NCI-H187 (cell line): ENCODE measurements around the gene NKTR.

ENCODE experiments used
- DNase-seq, 2 experiments: peaks; one replicate each; lab custom pipeline; 2025; lab: John Stamatoyannopoulos, UW

NKTR gene

DNA sequence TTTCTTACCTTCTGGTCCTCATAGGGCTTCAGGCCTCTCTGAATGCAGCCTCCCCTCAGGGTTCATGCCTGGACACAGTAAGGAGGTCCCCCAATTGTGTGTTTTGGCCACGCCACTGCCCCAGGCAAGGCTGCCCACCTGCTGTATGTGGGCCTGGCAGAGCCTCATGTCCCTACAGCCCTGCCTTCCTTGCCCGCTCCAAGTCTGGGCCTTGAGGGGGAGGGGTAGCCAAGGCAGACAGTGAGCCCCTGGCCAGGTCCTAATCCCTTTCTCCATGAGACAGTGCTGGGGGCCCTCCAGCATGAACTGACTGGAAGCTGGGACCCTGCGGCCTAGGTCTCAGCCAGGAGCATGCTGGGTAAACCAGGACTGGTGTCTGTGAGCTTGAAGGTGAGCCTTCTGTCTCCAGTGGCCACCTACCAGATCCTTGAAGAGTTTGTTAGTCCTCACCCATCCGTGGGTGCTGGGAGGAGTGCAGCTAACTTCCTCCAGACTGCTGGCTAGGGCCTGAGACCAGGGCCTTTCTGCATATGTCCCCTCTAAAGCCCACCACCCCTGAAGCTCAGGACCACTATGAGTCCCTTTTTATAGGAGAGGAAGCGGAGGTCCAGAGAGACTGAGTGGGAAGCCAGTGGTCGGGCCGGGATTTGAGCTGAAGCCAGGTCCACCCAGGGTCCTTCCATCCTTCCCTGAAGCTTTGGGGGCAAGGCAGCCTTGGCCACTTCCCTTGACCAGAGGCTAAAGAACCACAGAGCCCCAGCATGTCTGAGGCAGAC lies 61.7 kb downstream of the NKTR start:
- DNase-seq: no peak

DNA sequence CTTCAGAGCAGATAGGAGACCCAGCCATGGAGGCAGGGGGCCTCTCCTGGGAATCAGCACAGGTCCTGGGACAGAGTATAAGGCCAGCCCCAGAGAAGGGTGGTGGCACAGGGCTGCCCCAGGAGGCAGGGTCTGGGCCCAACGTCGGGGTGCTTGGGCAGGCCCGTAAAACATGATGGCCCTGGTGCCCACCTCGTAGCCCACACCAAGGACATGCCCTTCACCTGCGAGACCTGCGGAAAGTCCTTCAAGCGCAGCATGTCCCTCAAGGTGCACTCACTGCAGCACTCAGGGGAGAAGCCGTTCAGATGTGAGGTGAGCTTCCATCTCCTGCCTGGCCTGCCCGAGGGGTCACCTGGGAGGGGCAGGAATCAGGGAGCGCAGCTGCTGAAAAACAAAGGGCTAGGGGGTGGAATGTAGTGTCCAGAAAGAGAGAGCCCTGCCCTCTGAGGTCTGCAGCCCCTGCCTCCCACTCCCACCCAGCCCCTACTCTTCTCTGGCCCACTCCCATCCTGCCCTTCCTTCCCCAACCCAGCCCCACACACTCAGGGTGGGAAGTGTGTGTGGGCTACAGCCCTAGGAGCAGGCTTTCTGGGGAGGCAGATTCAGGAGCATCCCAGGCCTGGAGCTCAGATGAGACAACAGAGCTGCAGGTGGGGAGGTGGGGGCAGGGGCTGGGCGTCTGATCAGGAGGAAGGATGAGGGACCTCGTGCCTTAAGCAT lies 62.5 kb downstream of the NKTR start:
- DNase-seq: no peak

DNA sequence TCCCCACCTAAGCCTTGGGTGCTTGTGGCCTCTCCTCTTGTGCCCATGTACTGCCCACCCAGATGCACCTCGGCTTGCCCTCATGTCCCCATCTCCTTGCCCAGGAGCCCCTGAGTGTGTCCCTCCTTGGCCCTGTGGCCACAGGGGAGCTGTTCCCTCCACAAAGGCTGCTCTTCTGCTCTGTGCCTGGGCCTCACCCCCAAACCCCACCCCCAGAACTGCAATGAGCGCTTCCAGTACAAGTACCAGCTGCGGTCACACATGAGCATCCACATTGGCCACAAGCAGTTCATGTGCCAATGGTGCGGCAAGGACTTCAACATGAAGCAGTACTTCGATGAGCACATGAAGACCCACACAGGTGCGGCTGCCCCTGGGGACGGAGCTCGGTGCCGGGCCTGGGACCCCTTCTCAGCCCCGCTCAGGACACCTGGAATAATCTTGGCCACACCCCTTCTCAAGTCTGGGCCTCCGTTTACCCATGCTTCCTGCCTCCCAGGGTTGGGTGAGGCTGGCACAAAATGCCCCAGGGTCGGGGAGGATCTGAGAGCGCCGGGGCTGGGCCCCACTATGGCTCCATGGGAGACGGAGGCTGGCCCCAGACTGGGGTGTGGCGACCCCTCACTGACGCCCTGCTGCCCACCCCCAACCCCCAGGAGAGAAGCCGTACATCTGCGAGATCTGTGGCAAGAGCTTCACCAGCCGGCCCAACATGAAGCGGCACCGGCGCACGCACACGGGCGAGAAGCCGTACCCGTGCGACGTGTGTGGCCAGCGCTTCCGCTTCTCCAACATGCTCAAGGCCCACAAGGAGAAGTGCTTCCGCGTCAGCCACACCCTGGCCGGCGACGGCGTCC lies 63.3 kb downstream of the NKTR start:
- DNase-seq: no peak

DNA sequence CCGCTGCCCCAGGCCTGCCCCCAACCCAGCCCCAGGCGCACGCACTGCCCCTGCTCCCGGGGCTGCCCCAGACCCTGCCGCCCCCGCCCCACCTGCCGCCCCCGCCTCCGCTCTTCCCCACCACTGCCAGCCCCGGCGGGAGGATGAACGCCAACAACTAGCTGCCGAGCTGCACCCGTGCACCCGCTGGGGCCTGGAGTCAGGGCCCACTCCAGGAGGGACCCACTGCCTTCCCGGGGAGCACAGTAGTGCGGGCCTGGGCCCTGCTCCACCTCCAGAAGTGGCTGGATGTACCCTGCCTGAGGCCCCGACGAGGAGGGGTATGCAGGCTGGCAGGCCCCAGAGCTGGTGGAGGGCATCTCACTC lies 63.9 kb downstream of the NKTR start:
- no peak for DNase-seq

DNA sequence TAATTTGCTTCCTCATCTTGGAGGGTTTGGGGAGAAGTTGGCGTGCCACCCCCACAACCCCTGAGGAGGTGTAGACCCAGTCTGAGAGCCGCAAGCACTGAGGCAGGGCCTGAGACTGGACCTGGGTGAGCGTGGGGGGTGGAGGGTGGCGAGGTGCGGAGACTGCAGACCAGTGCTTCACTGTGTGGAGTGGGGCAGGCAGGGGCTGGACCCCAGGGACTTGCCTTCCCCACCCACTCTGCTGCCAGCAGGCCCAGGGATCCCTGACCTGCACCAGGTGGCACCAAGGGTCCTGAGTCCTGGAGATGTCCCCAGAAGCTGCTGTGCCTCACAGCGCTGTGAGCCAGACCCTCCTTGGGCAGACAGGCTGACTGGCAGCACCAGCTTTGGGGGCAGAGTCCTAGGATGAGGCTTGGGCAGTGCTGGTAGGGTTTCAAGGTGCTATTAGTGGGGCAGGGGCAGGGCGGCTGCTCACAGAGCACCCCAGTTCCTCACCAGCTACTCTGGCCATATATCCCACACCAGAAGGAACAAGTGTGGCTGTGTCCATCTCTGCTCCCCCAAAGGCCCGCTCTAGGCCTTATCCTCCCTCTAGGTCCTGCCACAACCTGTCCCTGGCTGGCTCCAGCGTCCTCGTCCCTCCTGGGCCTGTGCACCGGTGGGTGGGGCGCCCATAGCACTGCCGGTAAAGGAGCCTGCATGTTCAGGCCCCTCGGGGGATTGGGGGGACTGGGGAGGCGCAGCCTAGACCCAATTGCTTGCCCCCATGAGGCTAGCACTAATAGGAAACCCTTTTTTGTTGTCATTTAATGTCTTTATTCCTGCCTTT lies 64.8 kb downstream of the NKTR start:
- DNase-seq: no peak

DNA sequence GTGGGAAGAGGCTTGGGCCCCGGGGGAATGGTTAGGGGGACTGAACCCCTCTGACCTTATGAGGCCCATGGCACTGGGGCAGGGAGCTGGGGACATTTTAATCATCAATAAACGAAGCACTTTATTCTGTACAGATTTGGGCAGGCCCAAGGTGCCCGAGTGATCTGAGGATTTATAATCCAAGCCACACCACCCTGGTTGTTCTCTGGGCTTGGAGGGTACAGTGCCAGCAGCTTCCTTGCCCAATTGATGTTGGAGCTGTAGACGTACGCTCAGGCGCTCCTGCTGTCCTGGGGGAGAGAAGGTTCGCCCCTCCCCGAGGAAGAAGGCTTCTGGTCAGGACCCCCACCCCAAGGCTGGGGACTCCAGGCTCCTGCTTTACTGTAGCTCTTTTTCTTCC lies 65.5 kb downstream of the NKTR start:
- no peak for DNase-seq

DNA sequence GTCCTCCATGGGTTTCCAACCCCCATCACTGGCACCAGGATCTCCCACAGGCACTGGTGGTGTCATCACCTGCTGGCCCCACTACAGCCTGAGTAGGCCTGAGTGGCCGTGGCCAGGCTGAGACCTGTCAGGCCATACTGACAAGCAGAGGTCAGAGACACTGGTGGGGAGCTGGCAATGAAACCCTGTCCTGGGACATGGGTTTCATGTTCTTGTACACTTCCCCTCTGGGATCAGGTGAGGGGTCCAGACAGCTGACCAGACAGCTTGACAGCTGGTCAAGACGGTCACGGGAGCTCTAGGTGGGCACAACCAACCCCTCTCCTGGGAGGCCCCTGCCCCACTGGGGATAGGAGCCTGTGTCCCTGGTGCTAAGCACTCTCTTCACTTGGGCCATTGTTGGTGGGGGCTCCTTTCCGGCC lies 66.1 kb downstream of the NKTR start:
- no peak for DNase-seq

DNA sequence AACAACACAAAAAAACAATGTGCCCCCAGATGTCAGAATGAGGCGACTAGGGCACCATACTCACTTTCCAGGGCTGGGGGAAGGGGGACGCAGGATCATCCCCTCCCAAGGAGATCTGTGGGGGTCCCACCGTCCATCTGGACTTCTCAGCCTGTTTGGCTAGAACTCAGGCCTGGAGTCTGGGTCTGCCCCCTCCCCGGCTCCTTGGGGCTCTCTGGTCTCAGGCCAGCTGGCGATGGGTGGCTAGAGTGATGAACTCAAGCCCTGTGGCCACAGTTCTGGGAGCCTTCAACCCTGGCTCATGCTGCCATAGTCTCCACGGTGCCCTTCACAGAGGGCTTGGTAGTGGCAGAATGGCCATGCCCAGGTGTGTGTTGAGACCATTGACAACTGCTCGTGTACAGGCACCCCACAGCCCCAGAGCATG lies 66.6 kb downstream of the NKTR start:
- no peak for DNase-seq

DNA sequence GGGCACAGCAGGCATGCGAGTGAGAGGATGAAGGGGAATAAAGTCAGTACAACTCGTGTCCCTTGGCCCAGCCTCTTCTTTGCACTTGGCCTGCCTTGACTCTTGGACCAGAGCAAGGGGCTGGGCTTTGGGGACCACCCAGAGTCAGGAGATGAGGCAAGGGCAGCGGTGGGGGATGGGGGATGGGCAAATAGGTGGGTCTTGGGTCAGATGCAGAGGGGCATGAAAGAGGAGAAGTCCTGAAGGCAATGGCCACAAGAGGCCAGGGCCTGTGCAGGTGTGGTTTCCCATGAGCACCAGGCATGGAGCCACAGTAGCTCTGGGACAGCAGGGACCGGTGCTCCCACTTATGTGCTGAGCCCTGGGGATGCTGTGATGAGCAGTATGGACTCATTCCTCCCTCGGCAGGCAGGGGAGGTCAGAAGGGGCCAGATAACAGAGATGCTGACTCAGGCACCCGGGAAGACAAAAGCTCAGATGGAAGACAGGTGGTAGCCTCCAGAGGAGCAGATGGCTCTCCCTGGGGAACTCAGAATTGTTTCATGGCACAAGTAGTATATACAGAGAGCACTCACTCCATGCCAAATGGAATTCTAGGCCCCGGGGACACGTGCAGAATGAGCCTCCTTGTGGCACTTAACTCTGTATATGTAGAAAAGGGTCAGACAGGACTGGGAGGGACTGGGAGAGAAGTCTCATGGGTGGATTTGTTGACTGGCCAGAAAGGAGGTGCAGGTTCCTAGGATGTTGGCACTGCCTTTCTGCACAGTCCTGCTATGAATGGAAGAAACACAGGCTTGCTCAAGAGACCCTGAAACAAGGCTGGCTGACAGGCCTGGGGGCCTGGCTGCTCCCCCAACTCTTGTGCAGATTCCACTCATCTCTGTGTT lies 67.3 kb downstream of the NKTR start:
- DNase-seq: peak; percentile 28 to 61

DNA sequence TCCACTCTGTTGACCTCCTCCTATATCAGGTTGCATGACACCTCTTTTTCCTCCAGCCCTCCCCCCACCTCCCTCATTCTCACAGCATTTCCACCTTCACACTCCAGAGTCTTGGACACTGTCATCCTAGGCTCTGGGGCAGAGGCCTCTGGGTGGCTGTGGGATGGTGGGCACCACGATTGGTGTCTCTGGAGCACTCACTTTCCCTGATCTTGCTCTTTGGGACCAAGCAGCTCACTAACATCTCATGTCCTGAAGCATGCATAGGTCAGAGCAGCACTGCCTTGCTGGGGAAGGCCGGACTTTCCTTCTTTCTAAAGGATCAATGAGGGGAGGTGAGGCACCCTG lies 67.9 kb downstream of the NKTR start:
- no peak for DNase-seq

DNA sequence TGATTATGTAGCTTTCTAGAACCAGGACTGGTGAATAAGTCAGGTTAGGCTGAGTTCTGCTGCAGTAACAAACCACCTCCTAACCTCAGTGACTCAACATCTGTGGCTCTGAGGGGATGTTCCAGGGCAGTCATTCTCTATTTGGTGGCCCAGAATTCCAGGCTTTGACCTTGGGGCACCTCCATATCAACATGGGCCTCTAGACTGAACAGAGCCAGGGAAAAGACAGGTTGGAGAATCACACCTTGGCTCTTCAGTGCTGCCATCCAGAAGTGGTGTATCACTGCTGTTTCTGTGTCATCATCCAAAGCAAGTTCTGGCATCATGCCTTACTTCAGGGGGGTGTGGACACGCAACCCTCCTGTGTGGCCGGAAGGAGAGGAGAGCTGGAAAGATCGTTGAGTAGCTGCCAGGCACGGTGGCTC lies 68.3 kb downstream of the NKTR start:
- no peak for DNase-seq

DNA sequence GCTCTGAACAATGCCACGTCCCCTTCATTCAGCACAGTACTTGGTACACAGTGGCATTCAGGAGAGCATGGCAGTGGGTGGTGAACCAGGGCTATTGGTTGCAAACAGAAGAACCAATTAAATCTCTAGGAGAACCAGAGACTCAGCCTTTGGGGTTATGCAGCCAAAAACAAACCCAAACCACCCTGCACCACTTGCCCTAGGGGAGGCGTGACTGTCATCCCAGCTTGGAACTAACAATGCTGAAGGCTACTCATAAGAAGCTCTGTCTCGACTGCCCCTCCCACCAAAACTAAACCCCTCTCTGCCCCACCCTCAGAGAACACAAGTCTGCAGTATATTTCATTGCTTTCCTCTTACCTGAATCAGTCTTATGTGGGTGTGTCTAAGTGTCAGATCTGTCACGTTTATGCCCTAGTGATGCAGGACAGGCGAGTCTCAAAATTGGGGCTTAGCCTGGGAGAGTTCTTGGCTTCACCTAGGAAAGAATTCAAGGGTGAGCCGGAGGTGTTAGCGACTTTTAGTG lies 69.6 kb downstream of the NKTR start:
- DNase-seq: no peak

DNA sequence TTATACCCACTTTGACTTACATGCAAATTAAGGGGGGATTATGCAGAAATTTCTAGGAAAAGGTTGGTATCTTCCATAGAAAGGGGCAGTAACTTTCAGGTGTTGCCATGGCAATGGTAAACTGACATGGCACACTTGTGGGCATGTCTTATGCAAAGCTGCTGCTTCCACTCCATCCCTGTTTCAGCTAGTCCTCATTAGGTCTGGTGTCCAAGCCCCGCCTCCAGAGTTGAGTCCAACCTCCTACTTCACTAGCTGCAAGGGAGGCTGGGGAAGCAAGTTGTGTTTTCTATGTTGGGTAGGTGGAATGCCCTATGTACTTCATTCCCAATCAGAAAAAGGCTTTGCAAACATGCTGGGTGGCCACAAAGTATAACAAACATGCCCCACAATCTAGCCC lies 70.2 kb downstream of the NKTR start:
- DNase-seq: no peak

DNA sequence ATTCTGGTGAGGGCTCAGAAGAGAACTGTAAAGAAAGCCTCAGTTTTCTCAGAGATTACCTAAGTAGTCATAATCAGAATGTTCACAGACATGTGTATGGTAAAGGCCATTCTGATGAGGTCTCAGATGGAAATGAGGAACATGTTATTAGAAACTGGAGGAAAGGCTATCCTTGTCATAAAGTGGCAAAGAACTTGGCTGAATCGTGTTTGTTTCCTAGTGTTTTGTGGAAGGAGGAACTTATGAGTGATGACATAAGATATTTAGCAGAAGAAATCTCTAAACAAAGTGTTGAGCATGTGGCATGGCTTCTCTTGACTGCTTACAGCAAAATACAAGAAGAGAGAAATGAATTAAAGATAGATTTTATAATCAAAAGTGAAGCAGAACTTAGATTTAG lies 72.0 kb downstream of the NKTR start:
- no peak for DNase-seq

DNA sequence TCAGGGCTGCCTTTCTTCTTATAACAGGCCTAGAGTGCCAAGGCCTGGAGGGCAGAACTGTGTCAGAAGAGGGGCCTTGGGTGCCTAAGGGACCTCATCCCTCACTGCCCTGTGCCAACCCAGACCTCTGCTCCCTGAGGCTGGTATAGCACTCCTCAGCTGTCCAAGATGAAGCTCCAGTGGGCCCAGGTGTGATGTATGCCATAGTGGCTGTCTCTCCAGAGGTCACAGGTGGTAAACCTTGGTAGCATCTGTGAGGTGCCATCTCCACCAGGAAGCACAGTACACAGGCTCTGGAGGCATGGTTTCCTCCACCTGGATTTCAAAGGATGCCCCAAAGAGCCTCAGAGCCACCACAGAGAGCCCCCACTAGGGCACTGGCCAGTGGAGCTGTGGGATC lies 72.6 kb downstream of the NKTR start:
- no peak for DNase-seq

DNA sequence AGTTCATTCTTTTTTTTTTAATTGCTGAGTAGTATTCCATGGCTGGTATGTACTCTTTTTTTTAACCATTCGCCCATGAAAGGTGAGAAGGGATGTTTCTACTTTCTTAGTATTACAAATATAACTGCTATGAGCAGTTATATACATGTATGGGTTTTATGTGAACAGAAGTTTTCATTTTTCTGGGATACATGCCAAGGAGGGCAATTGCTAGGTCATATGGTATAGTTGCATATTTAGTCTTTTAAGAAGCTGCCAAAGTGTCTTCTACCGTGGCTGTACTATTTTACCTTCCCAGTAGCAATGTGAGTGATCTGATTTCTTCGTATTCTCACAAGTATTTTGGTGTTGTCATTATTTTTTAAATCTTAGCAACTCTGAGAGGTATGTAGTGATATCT lies 73.7 kb downstream of the NKTR start:
- DNase-seq: no peak

DNA sequence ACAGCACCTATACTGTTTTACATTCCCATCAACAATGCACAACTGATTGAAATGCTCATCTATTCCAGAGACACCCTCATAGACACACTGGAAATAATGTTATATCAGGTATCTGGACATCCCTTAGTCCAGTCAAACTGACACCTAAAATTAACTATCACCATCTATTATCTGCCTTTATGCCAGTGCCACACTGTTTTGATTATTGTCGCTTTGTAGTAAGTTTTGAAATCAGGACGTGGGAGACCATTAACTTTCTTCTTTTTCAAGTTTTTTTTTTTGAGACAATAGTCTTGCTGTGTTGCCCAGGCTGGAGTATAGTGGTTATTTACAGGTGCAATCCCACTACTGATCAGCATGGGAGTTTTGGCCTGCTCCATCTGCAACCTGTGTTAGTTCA lies 75.4 kb downstream of the NKTR start:
- DNase-seq: no peak

DNA sequence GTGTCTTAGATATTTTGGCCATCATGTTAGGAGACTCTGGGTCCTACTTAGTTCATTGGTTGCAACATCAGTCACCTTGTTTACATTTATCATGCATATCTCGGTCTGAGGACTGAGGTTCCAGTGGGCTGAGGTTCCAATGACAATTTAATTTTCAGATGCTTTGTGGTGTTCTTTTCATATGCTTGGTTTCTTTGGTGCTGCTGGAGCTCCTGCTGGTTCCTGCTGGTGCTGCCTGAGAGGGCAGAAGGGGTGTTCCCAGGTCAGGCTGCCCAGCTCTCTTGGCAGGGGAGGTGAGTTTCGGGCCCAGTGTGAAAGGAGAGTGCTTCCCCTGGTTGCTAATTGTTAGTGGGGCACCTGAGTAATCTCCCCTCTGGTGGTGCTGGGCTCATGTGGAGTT lies 78.0 kb downstream of the NKTR start:
- DNase-seq: no peak

DNA sequence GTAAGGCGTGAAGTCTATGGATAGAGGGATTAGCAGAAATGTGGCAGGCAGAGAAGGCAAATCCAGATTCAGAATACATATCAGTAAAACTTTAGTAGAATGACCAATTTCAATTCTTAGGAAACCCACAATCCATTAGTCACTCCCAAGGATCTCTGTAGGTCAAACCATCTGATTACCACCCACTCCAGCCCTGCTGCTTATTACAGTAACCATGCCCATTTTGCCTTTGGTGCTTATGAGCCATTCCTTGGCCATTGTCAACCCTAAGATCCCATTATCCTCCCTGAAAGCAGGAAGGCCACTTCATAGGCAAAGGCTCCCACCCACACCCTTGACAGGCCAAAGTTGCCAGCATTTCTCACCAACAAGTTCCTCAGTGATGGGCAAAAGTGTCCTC lies 79.8 kb downstream of the NKTR start:
- DNase-seq: no peak

DNA sequence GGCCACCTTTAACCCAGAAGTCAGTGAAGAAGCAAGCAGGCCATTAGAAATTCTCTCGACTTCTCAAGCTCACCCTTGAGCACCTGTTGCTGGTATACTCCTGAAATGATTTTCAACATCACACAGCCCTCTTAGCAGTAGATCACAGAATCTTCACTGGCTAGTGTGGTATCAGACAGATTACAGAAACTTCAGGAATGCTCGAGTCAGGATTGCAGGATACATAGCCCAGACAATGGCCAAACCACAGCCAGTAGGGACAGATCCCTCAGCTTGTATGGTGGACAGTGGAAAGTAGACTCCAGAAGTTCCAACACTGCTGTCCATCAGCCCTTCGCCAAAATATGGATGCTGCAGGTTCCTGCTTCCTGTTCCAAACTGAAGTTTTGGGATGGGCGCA lies 80.3 kb downstream of the NKTR start:
- DNase-seq: no peak
